Right atrium auricular region (tissue), 2 donors: ENCODE measurements around the gene ASB6. TPM values are rescaled to one million over a fixed set of nuclear protein-coding genes. Genes with fewer than 3 reads are reported as not detected.
"Not testable (repeated sequence)": the region's sequence is repeated elsewhere in the genome, so short reads cannot be mapped to it uniquely, and the experiment has no call there.

Experiments used
- DNase-seq: peaks from one replicate; pipeline ENCODE4 v3.0.0-alpha.2; 2019; ENCODE audit warnings: low spot score
- H3K27ac ChIP-seq, 2 donors: fragments of 200-600 bp; sonication (generic); 1 replicate in 1 of 2; 2 replicates in 1 of 2; pipeline ENCODE4 v1.5.1; 2016 to 2019
- H3K27me3 ChIP-seq, 2 donors: fragments of 200-600 bp; sonication (generic); one replicate each; pipeline versions ENCODE4 v1.5.1 to v1.6.0; 2017 to 2019
- H3K36me3 ChIP-seq: fragments of 200-600 bp; sonication (generic); one replicate; pipeline ENCODE4 v1.5.1; 2016
- H3K4me1 ChIP-seq, 2 donors: fragments of 200-600 bp; sonication (generic); one replicate each; pipeline versions ENCODE4 v1.5.1 to v1.6.0; 2017 to 2019
- H3K4me3 ChIP-seq, 2 donors: fragments of 200-600 bp; sonication (generic); 1 replicate in 1 of 2; 2 replicates in 1 of 2; pipeline ENCODE4 v1.5.1; 2017 to 2019; ENCODE audit warnings: mild to moderate bottlenecking in 1 of 2, moderate library complexity in 1 of 2
- H3K9me3 ChIP-seq, 2 donors: fragments of 200-600 bp; sonication (generic); one replicate each; pipeline ENCODE4 v1.5.1; 2019
- CTCF ChIP-seq, 2 donors: fragments of 200-600 bp; sonication (generic); IDR thresholded peaks; one replicate each; pipeline ENCODE4 v1.5.1; 2019; ENCODE audit warnings: antibody characterized with exemption in 2 of 2
- total RNA-seq, 2 donors: library from RNA; depleted of rRNA; stranded (reverse); fragments of >200 nt; gene quantifications; one replicate each; pipeline ENCODE4 v1.1.0, GENCODE V29; 2016

Gene ASB6
- total RNA-seq, 2 donors from 2014 or later: 10.2 to 12.6 TPM

GRCh38 chr9:129597355-129598088 is 44.4 kb downstream of the ASB6 start:
- Histone ChIP-seq H3K36me3 (no peaks in the 10 kb centered on the region), H3K4me3 (peak overlapping the region; percentile 25 to 47), H3K9me3 (no peaks in the 10 kb centered on the region), H3K27ac (peak overlapping the region; percentile 84 to 88), H3K27me3 (no peaks in the 10 kb centered on the region), H3K4me1 (peaks cover 0 to 24% of the 10 kb centered on the region in 2 donors)
- no peak for TF ChIP-seq CTCF (IDR thresholded peaks at IDR 0.05)
- peak; percentile 73 for DNase-seq

- Histone ChIP-seq H3K4me3 (peak overlapping the region; percentile 25 to 47), H3K36me3 (no peaks in the 10 kb centered on the region), H3K4me1 (peaks cover 0 to 24% of the 10 kb centered on the region in 2 donors), H3K9me3 (no peaks in the 10 kb centered on the region), H3K27ac (peak overlapping the region; percentile 84 to 88), H3K27me3 (no peaks in the 10 kb centered on the region)
- peak; percentile 75 for DNase-seq
- TF ChIP-seq CTCF (IDR thresholded peaks at IDR 0.05): no peak
These were observed 45.2 kb downstream of the ASB6 start for GRCh38 chr9:129596541-129597331.

- no peak for DNase-seq
- Histone ChIP-seq H3K27me3 (no peaks in the 10 kb centered on the region), H3K4me3 (no peak overlapping the region), H3K4me1 (peaks cover 0 to 24% of the 10 kb centered on the region in 2 donors), H3K36me3 (no peaks in the 10 kb centered on the region), H3K9me3 (no peaks in the 10 kb centered on the region), H3K27ac (peak overlapping the region; percentile 84 to 88)
- TF ChIP-seq CTCF (IDR thresholded peaks at IDR 0.05): no peak
These were observed 45.9 kb downstream of the ASB6 start for GRCh38 chr9:129595903-129596540.

GRCh38 chr9:129595311-129595741 is 46.6 kb downstream of the ASB6 start:
- Histone ChIP-seq H3K4me1 (peaks cover 0 to 24% of the 10 kb centered on the region in 2 donors), H3K27ac (no peak overlapping the region), H3K27me3 (no peaks in the 10 kb centered on the region), H3K4me3 (no peak overlapping the region), H3K9me3 (no peaks in the 10 kb centered on the region), H3K36me3 (no peaks in the 10 kb centered on the region)
- no peak for DNase-seq
- TF ChIP-seq CTCF (IDR thresholded peaks at IDR 0.05): no peak

GRCh38 chr9:129594632-129595031 is 47.3 kb downstream of the ASB6 start:
- H3K9me3 ChIP-seq: no peaks in the 10 kb centered on the region
- H3K4me3 ChIP-seq: no peak overlapping the region
- no peaks in the 10 kb centered on the region for H3K36me3 ChIP-seq
- no peak overlapping the region for H3K27ac ChIP-seq
- no peak for TF ChIP-seq CTCF (IDR thresholded peaks at IDR 0.05)
- H3K27me3 ChIP-seq: no peaks in the 10 kb centered on the region
- no peak for DNase-seq
- peaks cover 0 to 24% of the 10 kb centered on the region in 2 donors for H3K4me1 ChIP-seq

- DNase-seq, H3K36me3 ChIP-seq, H3K9me3 ChIP-seq, H3K27ac ChIP-seq, H3K27me3 ChIP-seq, H3K4me3 ChIP-seq: not testable (repeated sequence)
- H3K4me1 ChIP-seq: peaks cover 0 to 18% of the 10 kb centered on the region in 2 donors
These were observed 49.2 kb downstream of the ASB6 start for GRCh38 chr9:129592790-129593189.
